ENCODE data around the gene ASXL2.

ASXL2 gene

DNA sequence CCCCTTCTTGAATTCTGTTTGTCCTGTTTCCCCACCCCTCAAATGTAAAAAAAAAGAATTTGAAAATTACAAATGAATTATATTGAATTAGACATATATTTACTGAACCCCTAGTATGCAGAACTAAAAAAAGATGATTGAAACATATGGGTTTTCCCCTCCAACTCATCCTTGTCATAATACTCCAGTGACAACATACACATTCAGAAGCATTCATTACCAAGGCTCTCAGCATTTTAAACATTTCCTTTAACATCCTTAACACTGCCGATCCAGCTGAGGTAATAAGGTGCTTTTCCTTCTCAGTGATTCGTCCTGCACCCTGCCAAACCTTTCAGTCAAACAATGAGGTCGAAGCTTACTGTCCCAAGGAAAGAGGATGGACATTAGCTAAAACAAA lies 151.8 kb downstream of the ASXL2 start:
- H3K4me1 Mint-ChIP-seq: no peaks in the 10 kb centered on the region
- H3K36me3 Mint-ChIP-seq (ENCODE audit: low read depth): no peaks in the 10 kb centered on the region
- H3K27me3 Mint-ChIP-seq (ENCODE audit: low read depth): peaks cover 4% of the 10 kb centered on the region
- no peak overlapping the region for H3K4me3 Mint-ChIP-seq
- no peak overlapping the region for H3K27ac Mint-ChIP-seq
- no peaks in the 10 kb centered on the region for H3K9me3 Mint-ChIP-seq
- TF ChIP-seq, protein P1, sequence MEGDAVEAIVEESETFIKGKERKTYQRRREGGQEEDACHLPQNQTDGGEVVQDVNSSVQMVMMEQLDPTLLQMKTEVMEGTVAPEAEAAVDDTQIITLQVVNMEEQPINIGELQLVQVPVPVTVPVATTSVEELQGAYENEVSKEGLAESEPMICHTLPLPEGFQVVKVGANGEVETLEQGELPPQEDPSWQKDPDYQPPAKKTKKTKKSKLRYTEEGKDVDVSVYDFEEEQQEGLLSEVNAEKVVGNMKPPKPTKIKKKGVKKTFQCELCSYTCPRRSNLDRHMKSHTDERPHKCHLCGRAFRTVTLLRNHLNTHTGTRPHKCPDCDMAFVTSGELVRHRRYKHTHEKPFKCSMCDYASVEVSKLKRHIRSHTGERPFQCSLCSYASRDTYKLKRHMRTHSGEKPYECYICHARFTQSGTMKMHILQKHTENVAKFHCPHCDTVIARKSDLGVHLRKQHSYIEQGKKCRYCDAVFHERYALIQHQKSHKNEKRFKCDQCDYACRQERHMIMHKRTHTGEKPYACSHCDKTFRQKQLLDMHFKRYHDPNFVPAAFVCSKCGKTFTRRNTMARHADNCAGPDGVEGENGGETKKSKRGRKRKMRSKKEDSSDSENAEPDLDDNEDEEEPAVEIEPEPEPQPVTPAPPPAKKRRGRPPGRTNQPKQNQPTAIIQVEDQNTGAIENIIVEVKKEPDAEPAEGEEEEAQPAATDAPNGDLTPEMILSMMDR (IDR thresholded peaks at IDR 0.05; ENCODE audit: unreplicated experiment in 3 of 3): no peak

DNA sequence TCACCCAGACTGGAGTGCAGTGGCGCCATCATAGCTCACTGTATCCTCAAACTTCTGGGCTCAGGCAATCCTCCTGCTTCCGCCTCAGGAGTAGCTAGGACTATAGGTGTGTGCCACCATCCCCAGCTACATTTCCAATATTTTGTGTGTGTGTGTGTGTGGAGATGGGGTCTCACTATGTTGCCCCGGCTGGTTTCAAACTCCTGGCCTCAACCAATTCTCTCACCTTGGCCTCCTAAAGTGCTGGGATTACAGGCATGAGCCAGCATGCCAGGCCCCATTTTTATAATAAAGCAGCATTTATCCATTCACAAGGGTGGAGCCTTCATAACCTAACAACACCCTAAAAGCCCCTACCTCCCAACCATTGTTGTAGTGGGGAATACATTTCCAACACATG lies 152.4 kb downstream of the ASXL2 start:
- Mint-ChIP-seq H3K27ac (no peak overlapping the region), H3K4me3 (no peak overlapping the region), H3K4me1 (no peaks in the 10 kb centered on the region), H3K9me3 (no peaks in the 10 kb centered on the region), H3K27me3 (ENCODE audit: low read depth) (peaks cover 4% of the 10 kb centered on the region), H3K36me3 (ENCODE audit: low read depth) (no peaks in the 10 kb centered on the region)
- TF ChIP-seq, protein P1 (IDR thresholded peaks at IDR 0.05; ENCODE audit: unreplicated experiment in 3 of 3): no peak

DNA sequence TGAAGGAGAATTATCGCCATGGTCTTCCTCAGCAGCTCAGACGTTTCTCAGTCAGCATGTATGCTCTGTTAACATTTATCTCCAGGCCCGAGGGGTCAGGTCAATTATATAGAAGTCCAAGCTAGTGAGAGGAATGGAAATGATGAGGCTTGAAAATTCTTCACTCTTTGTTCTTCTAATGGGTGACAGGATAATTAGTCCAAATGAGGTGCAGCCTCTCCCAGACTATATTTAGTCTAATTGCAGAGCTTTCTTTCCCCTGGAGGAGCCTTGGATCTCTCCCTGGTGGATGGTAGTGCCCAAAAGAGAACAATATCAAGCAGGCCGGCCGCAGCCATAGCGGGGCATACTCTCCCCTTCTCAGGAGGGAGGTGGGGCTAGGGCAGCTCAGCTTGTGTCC lies 153.5 kb downstream of the ASXL2 start:
- Mint-ChIP-seq H3K4me1 (no peaks in the 10 kb centered on the region), H3K9me3 (no peaks in the 10 kb centered on the region), H3K27me3 (ENCODE audit: low read depth) (peaks cover 4% of the 10 kb centered on the region), H3K27ac (no peak overlapping the region), H3K36me3 (ENCODE audit: low read depth) (no peaks in the 10 kb centered on the region), H3K4me3 (no peak overlapping the region)
- TF ChIP-seq, protein P1 (IDR thresholded peaks at IDR 0.05; ENCODE audit: unreplicated experiment in 3 of 3): no peak

DNA sequence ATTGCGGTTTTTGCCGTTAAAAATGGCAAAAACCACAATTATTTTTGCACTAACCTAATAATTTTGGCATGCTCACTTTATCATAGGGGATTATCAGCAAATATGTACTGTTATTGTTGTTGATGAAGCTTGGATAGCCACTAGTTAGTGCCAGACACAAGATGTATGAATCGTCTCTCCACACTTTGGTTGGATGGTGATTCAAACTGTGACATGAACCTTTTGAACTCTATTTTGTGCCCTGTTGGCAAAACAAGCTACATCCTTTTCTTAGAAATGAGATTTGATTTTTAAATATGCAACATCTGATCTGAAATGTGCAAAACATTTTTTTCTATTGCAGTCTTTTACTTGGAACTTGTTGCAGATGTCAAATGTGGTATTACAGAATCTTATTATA lies 156.1 kb downstream of the ASXL2 start:
- Mint-ChIP-seq H3K9me3 (no peaks in the 10 kb centered on the region), H3K36me3 (ENCODE audit: low read depth) (no peaks in the 10 kb centered on the region), H3K4me1 (no peaks in the 10 kb centered on the region), H3K27ac (no peak overlapping the region), H3K27me3 (ENCODE audit: low read depth) (peaks cover 8% of the 10 kb centered on the region), H3K4me3 (no peak overlapping the region)
- TF ChIP-seq, protein P1 (IDR thresholded peaks at IDR 0.05; ENCODE audit: unreplicated experiment in 3 of 3): no peak

DNA sequence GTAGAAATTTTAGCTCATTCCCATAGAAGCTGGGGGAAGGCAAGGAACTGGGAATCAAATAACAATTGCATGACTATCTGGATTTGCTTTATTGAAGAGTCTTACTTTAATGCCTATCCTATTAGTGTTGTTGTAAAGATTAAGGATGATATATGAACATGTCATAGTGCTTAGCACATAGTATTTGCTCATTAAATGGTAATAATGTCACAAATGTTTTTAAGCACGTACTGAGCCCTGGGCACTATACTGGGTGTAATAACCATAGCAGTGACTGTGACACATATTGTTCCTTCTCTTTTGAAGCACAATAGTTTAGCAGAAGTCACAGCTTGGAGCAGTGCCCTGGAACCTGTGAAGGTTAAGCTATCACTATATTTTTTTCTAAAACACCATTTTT lies 157.7 kb downstream of the ASXL2 start:
- no peaks in the 10 kb centered on the region for H3K36me3 Mint-ChIP-seq (ENCODE audit: low read depth)
- H3K27me3 Mint-ChIP-seq (ENCODE audit: low read depth): peaks cover 4% of the 10 kb centered on the region
- no peak overlapping the region for H3K4me3 Mint-ChIP-seq
- no peak overlapping the region for H3K27ac Mint-ChIP-seq
- no peaks in the 10 kb centered on the region for H3K9me3 Mint-ChIP-seq
- TF ChIP-seq, protein P1 (IDR thresholded peaks at IDR 0.05; ENCODE audit: unreplicated experiment in 3 of 3): no peak
- H3K4me1 Mint-ChIP-seq: no peaks in the 10 kb centered on the region

DNA sequence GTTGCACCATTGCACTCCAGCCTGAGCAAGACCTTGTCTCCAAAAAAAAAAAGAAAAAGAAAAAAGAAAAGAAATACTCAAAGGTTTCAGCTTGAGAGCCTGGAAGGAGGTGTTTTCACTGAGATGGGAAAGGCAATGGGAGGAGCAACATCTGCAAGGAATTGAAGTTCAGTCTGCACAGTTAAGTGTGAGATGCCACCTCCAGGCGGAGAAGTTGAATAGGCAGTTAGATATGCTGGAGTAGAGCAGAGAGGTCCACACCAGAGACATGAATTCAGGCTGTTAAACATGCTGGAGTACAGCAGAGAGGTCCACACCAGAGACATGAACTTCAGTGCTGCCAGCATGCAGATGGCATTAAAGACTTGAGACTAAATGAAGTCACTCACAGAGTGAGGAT lies 163.5 kb downstream of the ASXL2 start:
- TF ChIP-seq, protein P1 (IDR thresholded peaks at IDR 0.05; ENCODE audit: unreplicated experiment in 3 of 3): no peak
- H3K27ac Mint-ChIP-seq: no peak overlapping the region

More for the DNA sequence above, 163.5 kb downstream of the ASXL2 start:
- H3K27me3 Mint-ChIP-seq (ENCODE audit: low read depth): peaks cover 10% of the 10 kb centered on the region
- peaks cover 3% of the 10 kb centered on the region for H3K36me3 Mint-ChIP-seq (ENCODE audit: low read depth)
- H3K4me3 Mint-ChIP-seq: no peak overlapping the region
- no peaks in the 10 kb centered on the region for H3K9me3 Mint-ChIP-seq
- H3K4me1 Mint-ChIP-seq: peaks cover 6% of the 10 kb centered on the region
